HG03095 (cell line): ENCODE results near the gene TMEM156.
"Not testable (repeated sequence)": the region's sequence is repeated elsewhere in the genome, so short reads cannot be mapped to it uniquely, and the experiment has no call there.

Experiments
- ATAC-seq: cut with Tn5 transposase; IDR thresholded peaks from one replicate; pipeline ENCODE4 v1.9.1; 2021; ENCODE audit warnings: moderate library complexity; ENCODE audit not compliant: unreplicated experiment

The TMEM156 gene

GRCh38 chr4:38994135-38994534 lies 38.1 kb downstream of the TMEM156 start:
- ATAC-seq, result no peak

GRCh38 chr4:38993683-38994082 lies 38.5 kb downstream of the TMEM156 start:
- no peak for ATAC-seq

GRCh38 chr4:38990241-38990640 lies 42.0 kb downstream of the TMEM156 start:
- ATAC-seq, result no peak

GRCh38 chr4:38989487-38989886 lies 42.7 kb downstream of the TMEM156 start:
- no peak for ATAC-seq

- not testable (repeated sequence) for ATAC-seq
Observed at GRCh38 chr4:38988353-38988752, 43.9 kb downstream of the TMEM156 start.

- no peak for ATAC-seq
Observed at GRCh38 chr4:38987491-38987890, 44.7 kb downstream of the TMEM156 start.

GRCh38 chr4:38985410-38986100 lies 46.7 kb downstream of the TMEM156 start:
- no peak for ATAC-seq

GRCh38 chr4:38983787-38984598 lies 48.2 kb downstream of the TMEM156 start:
- no peak for ATAC-seq

- no peak for ATAC-seq
Observed at GRCh38 chr4:38983291-38983690, 48.9 kb downstream of the TMEM156 start.

GRCh38 chr4:38982361-38983095 lies 49.7 kb downstream of the TMEM156 start:
- no peak for ATAC-seq

- no peak for ATAC-seq
Observed at GRCh38 chr4:38980903-38981676, 51.1 kb downstream of the TMEM156 start.

- ATAC-seq, result no peak
Observed at GRCh38 chr4:38979511-38980230, 52.5 kb downstream of the TMEM156 start.

- no peak for ATAC-seq
Observed at GRCh38 chr4:38979081-38979480, 53.1 kb downstream of the TMEM156 start.

GRCh38 chr4:38976308-38976707 lies 55.9 kb downstream of the TMEM156 start:
- no peak for ATAC-seq

- ATAC-seq, result no peak
Observed at GRCh38 chr4:38968668-38969067, 63.5 kb downstream of the TMEM156 start.

- ATAC-seq, result no peak
Observed at GRCh38 chr4:38967260-38968095, 64.7 kb downstream of the TMEM156 start.

GRCh38 chr4:38965866-38966265 lies 66.3 kb downstream of the TMEM156 start:
- no peak for ATAC-seq

- no peak for ATAC-seq
Observed at GRCh38 chr4:38964942-38965775, 67.0 kb downstream of the TMEM156 start.
